OCI-LY3 (cell line): ENCODE results near the gene STARD4.

ENCODE experiments used
- H2AFZ ChIP-seq: fragments of 200-600, 300-600 bp; shearing (Covaris generic); 2 replicates; pipeline ENCODE4 v1.6.0; 2014; ENCODE audit warnings: antibody characterized with exemption, low read depth, low read length
- H3K27ac ChIP-seq: fragments of 200-600, 300-600 bp; sonication (generic); 2 replicates; pipeline ENCODE4 v1.5.1; 2014; ENCODE audit warnings: mild to moderate bottlenecking, low read length, moderate library complexity, mixed read lengths
- H3K27me3 ChIP-seq: fragments of 200-600, 300-600 bp; sonication (generic); 2 replicates; pipeline ENCODE4 v1.6.1; 2014; ENCODE audit warnings: low read depth, low read length, mixed read lengths
- H3K36me3 ChIP-seq: fragments of 200-600, 300-600 bp; sonication (generic); replicated peaks from 2 replicates; pipeline ENCODE3; 2014; ENCODE audit warnings: low read depth, low read length, mixed read lengths
- H3K4me1 ChIP-seq: fragments of 300-600, 200-600 bp; sonication (generic); 2 replicates; pipeline ENCODE4 v1.6.1; 2014; ENCODE audit warnings: low read length, mixed read lengths
- H3K4me2 ChIP-seq: fragments of 200-600, 300-600 bp; sonication (generic); 2 replicates; pipeline ENCODE4 v1.6.1; 2014; ENCODE audit warnings: low read length, mixed read lengths
- H3K4me3 ChIP-seq: fragments of 300-600, 200-600 bp; sonication (generic); 2 replicates; pipeline ENCODE4 v1.5.1; 2014; ENCODE audit warnings: antibody characterized with exemption, mild to moderate bottlenecking, low read length, moderate library complexity
- H3K79me2 ChIP-seq: fragments of 300-600, 200-600 bp; shearing (Covaris generic); 2 replicates; pipeline ENCODE4 v1.6.1; 2014; ENCODE audit warnings: mild to moderate bottlenecking, low read length, mixed read lengths
- H3K9ac ChIP-seq: fragments of 300-600, 200-600 bp; shearing (Covaris generic); 2 replicates; pipeline ENCODE4 v1.6.0; 2014; ENCODE audit warnings: mild to moderate bottlenecking, low read length, moderate library complexity
- H3K9me3 ChIP-seq: fragments of 200-600, 300-600 bp; shearing (Covaris generic); 2 replicates; pipeline ENCODE4 v1.6.1; 2014; ENCODE audit warnings: low read length, mixed read lengths; ENCODE audit not compliant: insufficient read depth
- H4K20me1 ChIP-seq: fragments of 200-600, 300-600 bp; sonication (generic); 2 replicates; pipeline ENCODE4 v1.6.1; 2016; ENCODE audit warnings: low read length, mixed read lengths; ENCODE audit not compliant: insufficient read depth
- EZH2phosphoT487 ChIP-seq: fragments of 200-600 bp; shearing (Covaris generic); IDR thresholded peaks from 2 replicates; pipeline ENCODE4 v1.6.1; 2018; ENCODE audit warnings: antibody characterized with exemption, mixed run types, low read depth
- TF ChIP-seq, protein P1 (sequence below): fragments of 200-600, 300-600 bp; sonication (generic); IDR thresholded peaks from 2 replicates; pipeline ENCODE4 v1.5.1; 2014; ENCODE audit warnings: antibody characterized with exemption, low read length, low read depth

The STARD4 gene

DNA sequence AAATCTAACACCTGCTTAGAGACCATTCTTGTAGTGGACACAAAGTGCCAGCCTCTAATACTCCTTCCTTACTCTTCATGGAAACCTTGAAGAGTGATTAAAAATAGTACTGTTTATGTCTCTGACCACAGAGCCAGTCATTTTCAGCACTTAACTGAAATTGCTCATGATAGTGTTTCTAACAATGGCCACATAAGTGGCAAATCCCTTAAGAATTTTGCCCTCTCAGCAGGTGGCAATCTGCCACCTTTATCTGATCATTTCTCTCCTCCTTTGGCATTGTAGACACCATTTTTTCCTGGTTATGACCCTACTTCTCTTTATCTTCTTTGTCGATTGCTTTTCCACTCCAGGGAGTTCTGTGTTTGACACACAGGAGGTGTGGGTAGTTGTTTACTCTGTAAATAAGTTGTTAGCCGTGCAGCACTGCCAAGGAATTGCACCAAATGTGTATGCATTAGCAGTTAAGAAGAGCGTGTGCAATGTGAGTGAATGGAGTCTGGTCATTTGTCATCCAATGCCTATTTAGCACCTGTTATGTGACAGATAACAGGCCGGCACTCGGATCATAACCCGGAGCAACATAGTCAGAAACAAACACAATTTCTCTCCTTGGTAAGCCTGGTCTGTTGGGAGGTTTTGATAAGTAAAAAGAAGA lies 36.8 kb upstream of the STARD4 start:
- no peak overlapping the region for H3K9ac ChIP-seq
- no peaks in the 10 kb centered on the region for H3K9me3 ChIP-seq
- no peaks in the 10 kb centered on the region for H3K79me2 ChIP-seq
- H4K20me1 ChIP-seq: no peaks in the 10 kb centered on the region
- no peak overlapping the region for H3K4me3 ChIP-seq
- H3K36me3 ChIP-seq: no peaks in the 10 kb centered on the region
- H3K27ac ChIP-seq: no peak overlapping the region
- H2AFZ ChIP-seq: no peak overlapping the region
- H3K4me1 ChIP-seq: peaks cover 3% of the 10 kb centered on the region; the same call in 1 of the 2 replicates
- TF ChIP-seq, protein P1, sequence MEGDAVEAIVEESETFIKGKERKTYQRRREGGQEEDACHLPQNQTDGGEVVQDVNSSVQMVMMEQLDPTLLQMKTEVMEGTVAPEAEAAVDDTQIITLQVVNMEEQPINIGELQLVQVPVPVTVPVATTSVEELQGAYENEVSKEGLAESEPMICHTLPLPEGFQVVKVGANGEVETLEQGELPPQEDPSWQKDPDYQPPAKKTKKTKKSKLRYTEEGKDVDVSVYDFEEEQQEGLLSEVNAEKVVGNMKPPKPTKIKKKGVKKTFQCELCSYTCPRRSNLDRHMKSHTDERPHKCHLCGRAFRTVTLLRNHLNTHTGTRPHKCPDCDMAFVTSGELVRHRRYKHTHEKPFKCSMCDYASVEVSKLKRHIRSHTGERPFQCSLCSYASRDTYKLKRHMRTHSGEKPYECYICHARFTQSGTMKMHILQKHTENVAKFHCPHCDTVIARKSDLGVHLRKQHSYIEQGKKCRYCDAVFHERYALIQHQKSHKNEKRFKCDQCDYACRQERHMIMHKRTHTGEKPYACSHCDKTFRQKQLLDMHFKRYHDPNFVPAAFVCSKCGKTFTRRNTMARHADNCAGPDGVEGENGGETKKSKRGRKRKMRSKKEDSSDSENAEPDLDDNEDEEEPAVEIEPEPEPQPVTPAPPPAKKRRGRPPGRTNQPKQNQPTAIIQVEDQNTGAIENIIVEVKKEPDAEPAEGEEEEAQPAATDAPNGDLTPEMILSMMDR: no peak
- TF ChIP-seq EZH2phosphoT487: no peak
- no peak overlapping the region for H3K4me2 ChIP-seq
- H3K27me3 ChIP-seq: no peaks in the 10 kb centered on the region

DNA sequence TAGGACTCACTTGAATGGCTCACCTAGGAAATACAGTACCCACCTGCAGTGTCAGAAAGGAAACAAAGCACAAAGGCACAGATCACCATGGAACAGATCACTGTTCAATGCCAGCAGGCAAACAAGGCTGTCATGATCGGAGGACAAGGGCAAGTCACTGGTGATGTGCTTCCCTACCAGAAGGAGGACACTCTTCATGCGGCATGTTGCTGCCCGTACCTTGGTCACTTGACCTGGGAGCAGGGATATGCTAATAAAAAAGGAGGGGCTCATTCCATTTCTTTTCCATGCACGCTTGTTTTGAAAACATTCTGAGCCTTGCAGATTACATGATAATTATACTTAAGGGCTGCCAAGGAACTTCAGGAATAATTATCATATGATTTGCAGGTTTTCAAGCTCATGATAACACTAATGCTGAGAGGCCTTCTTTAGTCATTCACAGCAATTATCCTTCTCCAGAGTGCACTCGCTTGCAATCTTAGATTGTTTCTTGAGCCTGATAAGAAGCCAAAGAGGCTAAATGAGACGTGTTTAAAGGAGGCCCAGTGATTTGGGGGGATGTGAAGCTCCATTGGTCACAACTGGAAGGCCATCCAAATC lies 36.1 kb upstream of the STARD4 start:
- Histone ChIP-seq H2AFZ (no peak overlapping the region), H3K4me3 (no peak overlapping the region), H3K27ac (no peak overlapping the region), H3K79me2 (no peaks in the 10 kb centered on the region), H4K20me1 (no peaks in the 10 kb centered on the region), H3K9me3 (no peaks in the 10 kb centered on the region), H3K4me1 (peaks cover 3% of the 10 kb centered on the region; the same call in 1 of the 2 replicates), H3K36me3 (no peaks in the 10 kb centered on the region), H3K9ac (no peak overlapping the region), H3K27me3 (no peaks in the 10 kb centered on the region), H3K4me2 (no peak overlapping the region)
- TF ChIP-seq, protein P1: no peak
- no peak for TF ChIP-seq EZH2phosphoT487

DNA sequence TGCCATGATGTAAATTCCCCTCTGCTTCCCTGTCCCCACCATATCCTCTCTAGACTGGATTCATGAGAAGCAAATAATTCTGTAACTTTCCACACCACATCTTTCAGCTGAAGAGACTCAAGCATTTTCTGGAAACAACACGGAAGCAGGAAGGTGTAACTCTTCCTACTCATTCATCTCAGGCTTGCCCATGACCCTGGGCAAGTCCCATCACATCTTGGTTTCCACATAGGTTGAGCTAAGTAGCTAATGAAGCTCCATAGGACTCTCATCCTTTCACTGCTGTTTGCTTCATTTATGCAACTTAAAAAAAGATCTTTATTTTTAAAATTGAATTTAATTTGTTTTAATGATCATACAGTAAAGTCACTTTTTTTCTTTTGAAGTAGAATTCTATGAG lies 32.7 kb upstream of the STARD4 start:
- no peaks in the 10 kb centered on the region for H3K79me2 ChIP-seq
- no peak overlapping the region for H3K27ac ChIP-seq
- H3K4me3 ChIP-seq: no peak overlapping the region
- H4K20me1 ChIP-seq: no peaks in the 10 kb centered on the region
- H3K27me3 ChIP-seq: no peaks in the 10 kb centered on the region
- no peaks in the 10 kb centered on the region for H3K9me3 ChIP-seq
- TF ChIP-seq, protein P1: no peak
- TF ChIP-seq EZH2phosphoT487: no peak
- no peaks in the 10 kb centered on the region for H3K36me3 ChIP-seq
- H3K4me2 ChIP-seq: no peak overlapping the region
- no peak overlapping the region for H3K9ac ChIP-seq
- no peak overlapping the region for H2AFZ ChIP-seq
- H3K4me1 ChIP-seq: no peaks in the 10 kb centered on the region

DNA sequence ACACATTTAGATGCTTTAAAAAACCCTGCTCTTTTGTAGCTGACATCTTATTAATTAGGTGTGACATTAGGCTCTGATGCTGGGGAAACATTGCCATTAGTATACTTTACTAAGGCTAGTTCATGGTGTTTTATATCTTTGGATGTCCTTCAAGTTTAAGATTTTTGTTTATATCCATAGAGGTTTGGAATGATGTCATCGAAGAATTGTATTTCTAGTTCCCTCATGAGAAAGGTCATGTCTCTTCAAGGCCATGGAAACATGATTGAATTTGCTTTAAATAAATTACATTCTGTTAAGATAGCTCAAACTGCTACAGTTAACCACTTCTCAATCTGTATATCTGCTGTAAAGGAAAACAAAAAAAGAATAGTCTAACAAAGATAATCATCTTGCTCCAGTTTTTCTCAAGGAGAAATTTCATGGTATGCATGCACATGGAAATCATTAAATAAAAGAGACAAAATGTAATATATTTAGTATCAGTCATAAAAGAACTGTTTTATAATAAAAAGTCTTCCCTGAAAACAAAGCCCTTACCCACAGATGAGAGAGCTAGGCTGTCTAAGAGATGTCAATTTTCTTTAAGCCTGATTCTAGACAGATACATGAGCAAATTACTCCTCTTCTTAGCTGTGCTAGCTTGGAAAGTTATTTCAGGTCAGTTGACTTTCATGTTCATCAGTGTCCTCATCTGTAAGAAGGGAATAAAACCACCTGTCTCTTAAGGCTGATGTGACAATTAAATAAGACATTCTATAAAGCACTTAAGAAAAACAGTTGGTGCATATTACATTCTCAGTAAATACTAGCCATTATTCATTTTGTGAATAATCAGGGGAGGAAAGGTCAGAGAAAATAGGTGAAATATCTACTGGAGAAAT lies 25.0 kb upstream of the STARD4 start:
- Histone ChIP-seq H3K27me3 (no peaks in the 10 kb centered on the region), H2AFZ (no peak overlapping the region), H3K4me1 (no peaks in the 10 kb centered on the region), H3K4me3 (no peak overlapping the region), H4K20me1 (no peaks in the 10 kb centered on the region), H3K27ac (no peak overlapping the region), H3K4me2 (no peak overlapping the region), H3K79me2 (no peaks in the 10 kb centered on the region), H3K9ac (no peak overlapping the region), H3K36me3 (no peaks in the 10 kb centered on the region), H3K9me3 (no peaks in the 10 kb centered on the region)
- TF ChIP-seq, protein P1: no peak
- TF ChIP-seq EZH2phosphoT487: no peak
